GOT3 (cell line): ENCODE measurements around the gene VPS8.

Experiments
- DNase-seq: peaks from one replicate; lab custom pipeline; 2025; ENCODE audit warnings: mixed read lengths; lab: John Stamatoyannopoulos, UW

VPS8 gene

GRCh38 chr3:185089751-185090150, 277.8 kb downstream of the VPS8 start:
- DNase-seq, result no peak

DNA sequence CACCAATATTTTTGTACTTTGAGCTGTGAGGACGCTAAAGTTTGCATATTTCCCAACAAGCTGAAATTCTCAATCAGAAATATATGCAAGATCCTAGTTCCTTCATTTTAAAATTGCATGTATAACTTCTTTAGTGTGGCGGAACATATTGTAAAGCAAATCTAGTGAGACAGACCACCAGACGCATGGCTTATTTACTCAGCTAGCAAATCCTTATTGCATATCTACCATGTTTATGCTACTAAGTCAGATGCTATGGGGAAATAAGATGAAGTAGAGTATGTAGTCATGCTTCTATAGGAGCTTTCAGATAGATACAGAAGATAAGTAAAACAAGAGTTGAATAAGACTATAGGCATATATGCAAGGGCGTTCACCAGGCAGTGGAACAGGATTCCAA, 278.8 kb downstream of the VPS8 start:
- DNase-seq, result no peak

GRCh38 chr3:185093116-185093515, 281.1 kb downstream of the VPS8 start:
- no peak for DNase-seq

GRCh38 chr3:185094697-185095096, 282.7 kb downstream of the VPS8 start:
- no peak for DNase-seq
